GM12801 (cell line): ENCODE measurements around the gene TRIM60.

Source experiments
- CTCF ChIP-seq: IDR thresholded peaks from one replicate; pipeline ENCODE4 v1.5.1; 2011; ENCODE audit warnings: control low read depth; ENCODE audit not compliant: insufficient read length; ENCODE audit errors: extremely low read depth

Gene TRIM60

GRCh38 chr4:165077034-165077578 is 45.3 kb downstream of the TRIM60 start:
- TF ChIP-seq CTCF, result no peak

GRCh38 chr4:165079476-165079875 is 47.7 kb downstream of the TRIM60 start:
- no peak for TF ChIP-seq CTCF

GRCh38 chr4:165085946-165086345 is 54.1 kb downstream of the TRIM60 start:
- TF ChIP-seq CTCF, result no peak

DNA sequence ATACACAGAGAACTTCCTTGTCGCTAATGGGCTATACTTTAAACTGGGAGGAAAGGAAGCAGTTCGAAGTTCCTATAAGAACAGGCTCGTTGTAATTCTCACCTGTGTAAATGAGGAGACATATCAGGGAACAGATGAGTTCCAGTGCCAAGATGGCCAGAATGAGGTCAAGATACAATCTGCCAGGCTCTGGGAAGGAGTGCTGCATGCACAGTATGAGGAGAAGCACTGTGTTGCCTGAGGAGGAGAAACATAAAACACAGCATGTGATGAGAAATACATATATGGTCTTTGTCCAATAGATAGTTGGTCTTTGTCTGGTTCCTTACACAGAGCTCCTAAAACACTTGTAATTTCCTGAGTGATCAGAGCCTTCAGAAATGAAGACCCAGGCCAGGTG is 56.6 kb downstream of the TRIM60 start:
- TF ChIP-seq CTCF, result no peak
